Measurements from ENCODE around the gene TJAP1. TPM values are rescaled to one million over a fixed set of nuclear protein-coding genes. Genes with fewer than 3 reads are reported as not detected.

The TJAP1 gene
- total and polyA plus RNA-seq, 2 donors (not counting 3 experiments of a cell fraction or from before 2014, with no cell fraction given), result 28.4 to 31.8 TPM

DNA sequence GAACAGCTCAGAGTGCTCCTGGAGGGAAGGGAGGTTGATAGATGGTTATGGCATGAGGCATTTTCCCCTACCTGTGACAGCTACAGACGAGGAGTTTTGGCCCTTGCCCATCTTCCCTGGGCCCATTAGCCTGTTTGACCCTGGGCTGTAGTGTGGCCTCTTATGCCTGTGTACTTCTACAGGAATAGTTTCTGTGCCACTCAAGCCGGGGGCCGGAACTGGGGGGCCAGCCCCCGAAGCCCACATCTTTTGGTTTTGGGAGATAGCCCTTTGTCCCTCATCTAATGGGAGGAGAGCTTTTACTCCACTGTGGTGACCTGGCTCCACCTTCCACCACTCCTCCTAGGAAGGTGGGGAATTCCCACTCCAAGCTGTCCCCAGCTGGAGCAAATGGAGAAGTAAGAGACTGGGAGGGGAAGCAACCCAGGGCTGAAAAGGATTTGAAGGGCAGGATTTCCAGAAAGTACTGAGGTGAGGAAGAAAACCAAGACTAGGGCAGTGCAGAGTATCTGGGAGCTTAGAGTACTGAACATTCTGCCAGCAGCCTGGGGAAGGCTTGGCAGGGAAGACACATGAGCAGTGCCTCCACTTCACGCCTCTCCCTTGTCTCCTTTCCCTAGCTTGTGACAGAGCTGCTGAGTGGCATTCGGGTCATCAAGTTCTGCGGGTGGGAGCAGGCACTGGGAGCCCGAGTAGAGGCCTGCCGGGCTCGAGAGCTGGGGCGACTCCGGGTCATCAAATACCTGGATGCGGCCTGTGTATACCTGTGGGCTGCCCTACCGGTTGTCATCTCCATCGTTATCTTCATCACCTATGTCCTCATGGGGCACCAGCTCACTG is 43.1 kb upstream of the TJAP1 start:
- FAIRE-seq (peak; percentile 4), DNase-seq (ENCODE audit: low read depth, low spot score) (no peak)
- Histone ChIP-seq H4K20me1 (replicated peaks; ENCODE audit: control insufficient read depth, extremely low read depth, insufficient read depth, low read length) (no peaks in the 10 kb centered on the region), H2AFZ (ENCODE audit: low read depth, low read length) (no peak overlapping the region), H3K4me3 (replicated peaks in 1 of 3; ENCODE audit: insufficient read depth in 1 of 3, low read depth in 1 of 3, low read length in 3 of 3) (no peak overlapping the region), H3K9ac (replicated peaks; ENCODE audit: extremely low read depth, insufficient read depth, low read length) (no peak overlapping the region), H3K9me3 (replicated peaks; ENCODE audit: control insufficient read depth, insufficient read depth, low read length) (no peaks in the 10 kb centered on the region), H3K9me1 (replicated peaks; ENCODE audit: control insufficient read depth, extremely low read depth, insufficient read depth, low read length) (no peaks in the 10 kb centered on the region), H3K36me3 (ENCODE audit: control insufficient read depth in 2 of 2, extremely low read depth in 1 of 2, insufficient read depth in 2 of 2, low read length in 2 of 2) (peaks cover 0 to 22% of the 10 kb centered on the region in 2 experiments), H3K27ac (ENCODE audit: insufficient read depth, low read depth, low read length) (no peak overlapping the region), H3K27me3 (ENCODE audit: control insufficient read depth in 2 of 2, insufficient read depth in 2 of 2, low read length in 2 of 2) (no peaks in the 10 kb centered on the region), H3K79me2 (ENCODE audit: control insufficient read depth, insufficient read depth, low read length) (no peaks in the 10 kb centered on the region), H3K4me2 (ENCODE audit: insufficient read depth, low read length) (no peak overlapping the region), H3K4me1 (ENCODE audit: control insufficient read depth, extremely low read depth, insufficient read depth, low read length) (peaks cover 13% of the 10 kb centered on the region)
- no TSS peak for BruUV-seq (replicated peaks)
- dilution Hi-C loops (cut with MboI; ENCODE audit: extremely low pct_ligation_motif_present, low sequenced_read_pairs) (no loop called here), intact Hi-C loops (cut with micrococcal nuclease) (no loop called here)
- CTCF ChIA-PET, result interaction anchor here (1.1 kb wide), 1 partner anchor 72 kb away, joined by 3 read pairs; no protein-coding TSS in a partner anchor
- POLR2A ChIA-PET, result no interaction called here
- TF ChIP-seq POLR2AphosphoS5 (IDR thresholded peaks at IDR 0.05; ENCODE audit: insufficient read depth, low read depth, low read length), result no peak
- TF ChIP-seq JUN (IDR thresholded peaks at IDR 0.05; ENCODE audit: borderline replicate concordance, insufficient read depth, insufficient read length, low read depth), result no peak
- TF ChIP-seq, protein P1, sequence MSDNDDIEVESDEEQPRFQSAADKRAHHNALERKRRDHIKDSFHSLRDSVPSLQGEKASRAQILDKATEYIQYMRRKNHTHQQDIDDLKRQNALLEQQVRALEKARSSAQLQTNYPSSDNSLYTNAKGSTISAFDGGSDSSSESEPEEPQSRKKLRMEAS (IDR thresholded peaks at IDR 0.05; ENCODE audit: insufficient read depth, insufficient read length), result no peak
- TF ChIP-seq EZH2 (IDR thresholded peaks at IDR 0.05; ENCODE audit: borderline replicate concordance, low read depth, low read length, severe bottlenecking), result no peak
- TF ChIP-seq FOS (IDR thresholded peaks at IDR 0.05; ENCODE audit: borderline replicate concordance, insufficient read depth, low read length), result no peak
- no peak for TF ChIP-seq POLR2A (IDR thresholded peaks at IDR 0.05; ENCODE audit: low read depth, low read length)
- TF ChIP-seq MYC (IDR thresholded peaks at IDR 0.05; ENCODE audit: low read depth, low read length), result no peak
- TF ChIP-seq GATA2 (IDR thresholded peaks at IDR 0.05; ENCODE audit: insufficient read depth, insufficient read length, low read depth, low read length), result no peak
- TF ChIP-seq, protein P2, sequence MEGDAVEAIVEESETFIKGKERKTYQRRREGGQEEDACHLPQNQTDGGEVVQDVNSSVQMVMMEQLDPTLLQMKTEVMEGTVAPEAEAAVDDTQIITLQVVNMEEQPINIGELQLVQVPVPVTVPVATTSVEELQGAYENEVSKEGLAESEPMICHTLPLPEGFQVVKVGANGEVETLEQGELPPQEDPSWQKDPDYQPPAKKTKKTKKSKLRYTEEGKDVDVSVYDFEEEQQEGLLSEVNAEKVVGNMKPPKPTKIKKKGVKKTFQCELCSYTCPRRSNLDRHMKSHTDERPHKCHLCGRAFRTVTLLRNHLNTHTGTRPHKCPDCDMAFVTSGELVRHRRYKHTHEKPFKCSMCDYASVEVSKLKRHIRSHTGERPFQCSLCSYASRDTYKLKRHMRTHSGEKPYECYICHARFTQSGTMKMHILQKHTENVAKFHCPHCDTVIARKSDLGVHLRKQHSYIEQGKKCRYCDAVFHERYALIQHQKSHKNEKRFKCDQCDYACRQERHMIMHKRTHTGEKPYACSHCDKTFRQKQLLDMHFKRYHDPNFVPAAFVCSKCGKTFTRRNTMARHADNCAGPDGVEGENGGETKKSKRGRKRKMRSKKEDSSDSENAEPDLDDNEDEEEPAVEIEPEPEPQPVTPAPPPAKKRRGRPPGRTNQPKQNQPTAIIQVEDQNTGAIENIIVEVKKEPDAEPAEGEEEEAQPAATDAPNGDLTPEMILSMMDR (IDR thresholded peaks at IDR 0.05; ENCODE audit: extremely low read depth in 1 of 2, insufficient read depth in 1 of 2, low read depth in 1 of 2, low read length in 2 of 2), result no peak
